ENCODE results near the gene CELF2. TPM values are rescaled to one million over a fixed set of nuclear protein-coding genes. Genes with fewer than 3 reads are reported as not detected.

Gene CELF2
- total RNA-seq, 1 donor from 2014 or later: 193 TPM

GRCh38 chr10:11004144-11005077, 13.3 kb upstream of the CELF2 start:
- no peak for DNase-seq

GRCh38 chr10:11005725-11006427, 11.8 kb upstream of the CELF2 start:
- no peak for DNase-seq

DNA sequence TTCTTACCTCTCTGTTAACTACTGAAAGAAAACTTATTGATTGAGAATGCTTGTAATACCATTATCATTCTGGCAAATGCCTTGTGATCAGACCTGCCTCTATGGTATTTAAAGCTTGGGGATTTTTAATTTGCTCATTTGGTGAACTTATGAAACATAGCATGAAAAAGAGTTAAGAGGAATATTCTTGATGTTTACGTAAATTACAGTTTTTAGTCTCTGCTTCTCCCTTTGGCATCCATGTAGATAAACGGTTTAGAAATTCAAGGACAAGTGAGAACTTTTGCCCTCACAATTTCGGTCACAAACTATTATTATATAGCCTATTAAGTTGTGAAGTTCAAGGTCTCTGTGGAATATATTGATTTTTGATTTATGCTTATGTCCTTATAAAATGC, 11.2 kb upstream of the CELF2 start:
- no peak for DNase-seq

DNA sequence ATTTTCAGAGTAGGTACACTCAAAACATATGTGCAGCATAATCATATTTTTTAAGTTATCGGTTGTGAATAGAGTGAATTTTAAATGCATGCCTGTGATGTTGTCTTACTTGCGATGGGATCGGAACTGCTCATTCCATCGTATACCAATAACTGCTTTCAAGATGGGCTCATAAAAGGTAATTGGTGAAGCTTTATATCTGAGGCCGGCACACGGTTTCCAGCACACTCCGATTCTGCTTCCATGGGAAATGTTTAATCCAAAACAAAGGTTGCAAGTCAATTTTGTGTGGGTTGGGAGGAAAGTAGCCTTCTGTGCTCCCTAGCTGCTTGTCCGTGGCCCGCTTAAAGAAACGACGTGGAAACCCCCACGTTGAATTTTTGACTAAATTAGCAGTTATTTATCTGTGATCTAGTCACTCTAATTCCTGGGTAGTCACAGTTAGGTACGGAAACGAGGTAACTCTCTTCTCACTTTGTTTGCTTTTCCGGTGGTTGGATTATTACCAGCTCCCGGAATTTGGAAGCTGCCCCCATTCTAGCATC, 10.1 kb upstream of the CELF2 start:
- no peak for DNase-seq

DNA sequence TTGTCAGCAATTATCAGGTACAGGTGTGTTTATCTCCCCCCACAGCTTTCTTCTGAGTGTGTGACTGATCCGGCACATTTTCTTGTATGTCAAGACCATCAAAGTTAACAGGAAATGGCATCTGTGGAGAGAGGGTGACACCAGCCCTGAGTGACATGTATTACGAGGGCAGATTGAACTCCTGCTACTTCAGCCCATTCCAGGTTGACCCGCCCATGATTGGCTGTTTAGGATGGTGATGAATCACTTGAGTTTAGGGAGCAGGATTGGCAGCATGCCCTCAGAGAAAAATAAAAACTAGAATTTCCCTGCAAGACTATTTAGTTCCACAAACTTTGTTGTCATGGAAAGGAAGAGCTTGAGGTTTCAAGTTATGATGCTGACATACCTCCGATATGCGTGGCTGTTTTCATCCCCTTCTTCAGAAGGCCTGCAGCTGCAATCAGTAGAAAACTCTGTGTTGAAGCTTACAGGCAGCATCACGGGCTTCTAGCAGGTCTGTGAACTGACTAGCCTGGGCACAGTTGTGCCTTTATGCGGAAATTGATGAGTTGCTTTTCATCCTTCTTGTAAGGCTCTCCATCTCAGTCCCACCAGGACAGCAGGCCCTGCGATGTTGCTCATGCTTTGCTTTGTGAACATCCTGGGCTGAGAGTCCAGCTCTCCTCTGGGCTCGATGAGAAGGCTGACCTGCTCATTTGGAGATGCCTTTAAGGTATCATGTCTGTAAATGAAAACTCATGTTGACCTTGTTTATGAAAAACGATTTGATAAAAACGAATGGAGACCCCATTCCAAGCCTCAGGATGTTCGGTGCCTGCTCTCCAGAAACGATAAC, 8.0 kb upstream of the CELF2 start:
- no peak for DNase-seq

- DNase-seq: no peak
These were observed 7.1 kb upstream of the CELF2 start for GRCh38 chr10:11010582-11010981.

DNA sequence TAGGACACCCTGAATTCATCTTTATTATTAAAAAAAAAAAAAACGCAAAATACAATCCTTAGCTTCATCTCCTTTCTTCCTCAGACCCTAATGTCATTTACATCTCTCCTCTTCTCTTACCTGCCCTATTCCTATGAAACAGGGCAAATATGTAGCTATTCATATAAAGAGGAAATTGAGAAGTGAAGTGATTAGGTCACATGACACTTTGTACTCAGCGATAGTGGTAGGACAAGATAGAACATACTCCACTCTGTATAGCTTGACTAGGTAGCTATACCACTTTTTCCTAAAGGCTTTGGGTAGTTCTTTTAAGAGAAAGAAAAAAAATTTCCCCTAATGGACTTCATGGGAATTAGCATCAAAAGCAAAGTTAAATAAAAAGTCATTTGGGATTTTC, 6.2 kb upstream of the CELF2 start:
- no peak for DNase-seq

- no peak for DNase-seq
These were observed 5.7 kb upstream of the CELF2 start for GRCh38 chr10:11011984-11012383.

GRCh38 chr10:11012421-11013295, 5.0 kb upstream of the CELF2 start:
- DNase-seq: no peak

DNA sequence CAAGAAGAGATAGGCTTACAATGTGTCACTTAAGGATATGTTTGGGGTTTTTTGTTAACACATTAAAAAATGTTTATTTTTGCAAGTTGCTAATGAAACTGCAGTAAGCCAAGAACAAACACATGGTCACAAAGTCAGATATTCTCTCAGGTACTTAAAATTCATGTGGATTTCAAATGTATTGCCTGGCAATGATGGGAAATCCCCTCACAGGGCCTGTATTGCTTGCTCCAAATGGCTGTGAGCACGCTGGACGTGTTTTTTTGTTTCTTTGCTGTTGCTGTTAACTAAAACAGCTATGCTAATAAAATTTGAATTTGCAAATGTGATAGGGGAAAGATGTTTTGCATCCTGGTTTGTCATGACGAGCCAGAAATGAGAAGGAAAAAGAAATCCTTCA, 3.8 kb upstream of the CELF2 start:
- no peak for DNase-seq

- no peak for DNase-seq
These were observed 2.8 kb upstream of the CELF2 start for GRCh38 chr10:11014671-11015445.

- DNase-seq: no peak
These were observed 2.2 kb upstream of the CELF2 start for GRCh38 chr10:11015446-11015934.

- DNase-seq: no peak
These were observed 587 bp upstream of the CELF2 start for GRCh38 chr10:11017000-11017569.

GRCh38 chr10:11018432-11018841, 765 bp downstream of the CELF2 start:
- DNase-seq: no peak

- DNase-seq: no peak
These were observed 1.4 kb downstream of the CELF2 start for GRCh38 chr10:11018855-11019631.

DNA sequence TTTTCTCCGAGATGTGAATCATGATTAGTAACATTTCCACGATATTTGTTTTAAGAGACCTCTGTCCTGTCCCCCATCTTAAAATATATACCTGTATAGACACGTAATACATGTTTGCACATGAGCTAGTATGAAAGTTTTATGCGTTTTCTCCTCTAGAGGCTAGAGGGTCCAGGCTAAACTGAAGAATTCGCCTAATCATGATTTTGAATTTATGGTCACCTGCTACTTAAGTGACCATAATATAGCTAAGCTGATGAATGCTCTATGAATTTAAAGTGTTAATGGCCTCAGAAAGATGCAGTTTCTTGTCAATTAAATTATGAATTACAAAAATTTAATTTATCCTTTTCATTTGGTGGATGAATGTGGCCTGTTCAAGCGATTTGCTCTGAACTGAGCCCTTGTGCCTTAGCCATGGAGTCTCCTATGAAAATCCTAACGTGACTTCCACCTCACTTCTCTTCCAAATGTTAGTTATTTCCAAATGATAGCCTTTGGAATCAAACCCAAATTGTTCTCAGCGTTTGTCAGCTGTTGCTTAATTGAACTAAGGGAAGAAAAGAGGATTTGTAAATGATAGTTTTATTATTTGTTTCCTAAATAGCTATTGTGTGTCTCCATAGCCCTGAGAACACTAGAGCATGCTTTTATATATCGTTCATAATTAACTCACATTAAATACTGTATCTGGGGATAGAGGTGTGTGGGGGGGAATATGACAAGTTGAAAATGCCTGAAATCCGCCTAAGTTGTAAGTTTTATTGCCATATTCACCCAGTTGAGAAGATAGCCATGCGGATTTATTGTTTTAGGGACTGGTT, 2.3 kb downstream of the CELF2 start:
- DNase-seq: no peak

DNA sequence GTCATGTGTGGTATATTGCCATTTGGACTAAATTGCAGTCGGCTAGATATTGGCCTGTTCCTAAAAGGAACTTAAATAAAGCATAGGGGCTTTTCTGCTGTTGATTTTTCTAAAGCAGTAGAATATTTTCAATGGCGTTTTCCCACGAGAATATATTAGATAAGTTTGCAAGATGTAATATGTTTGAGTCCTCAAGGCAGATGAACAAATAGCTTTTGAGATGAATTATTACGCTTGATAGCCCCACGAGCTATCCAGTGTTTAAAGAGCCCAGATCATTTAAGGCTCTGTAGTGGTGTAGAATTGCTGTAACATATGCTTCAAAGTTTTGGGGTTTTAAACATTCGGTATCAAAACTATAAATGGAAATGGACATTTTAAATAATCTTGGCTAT, 2.9 kb downstream of the CELF2 start:
- DNase-seq: no peak

DNA sequence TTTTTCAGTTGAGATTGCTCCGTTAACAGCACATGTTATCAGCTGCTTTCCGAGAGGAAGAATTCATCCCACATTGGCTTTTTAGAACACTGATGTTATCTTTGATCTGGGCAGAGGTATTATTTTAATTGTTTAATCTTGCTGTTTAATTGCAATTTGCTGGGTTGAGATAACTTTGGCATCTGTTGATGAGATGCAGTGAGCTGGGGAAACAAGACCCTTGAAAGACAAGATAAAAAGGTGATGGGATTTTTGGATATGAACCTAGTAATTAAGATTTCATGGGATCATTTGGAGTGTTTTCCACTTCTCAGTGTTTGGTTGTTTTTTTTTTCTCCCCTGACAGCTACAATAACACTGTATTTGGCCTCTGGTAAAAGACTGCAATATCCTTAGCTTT, 4.5 kb downstream of the CELF2 start:
- no peak for DNase-seq

Measured in occipital lobe (tissue), 2 donors.